ENCODE data around the gene ZKSCAN5. TPM values are rescaled to one million over a fixed set of nuclear protein-coding genes. Genes with fewer than 3 reads are reported as not detected.
A peak's percentile ranks its signal among the peaks of the same experiment; 100 is the strongest.

Gene ZKSCAN5
- total RNA-seq, 4 donors from 2014 or later = 4.5 to 8.7 (median 5.9) TPM

- Histone ChIP-seq H3K4me1 (no peaks in the 10 kb centered on the region), H3K27ac (no peak overlapping the region), H3K27me3 (no peaks in the 10 kb centered on the region), H3K4me3 (no peak overlapping the region), H3K36me3 (peaks cover 0 to 48% (median 22%) of the 10 kb centered on the region in 4 donors), H3K9me3 (peaks cover 14 to 17% of the 10 kb centered on the region in 2 donors)
- in situ Hi-C loops (cut with MboI; ENCODE audit: low pct_ligation_motif_present in 1 of 4, low pct_unique_long_range_greater_than_20kb in 1 of 4, low sequenced_read_pairs in 3 of 4) = no loop called here
- 94% methylated on average over 21 of the region's 21 CpGs; no CpG with 5 or more reads in 1 of the 2 donors for WGBS, 2 donors (ENCODE audit: low coverage in 1 of 2)
- TF ChIP-seq CTCF (IDR thresholded peaks at IDR 0.05) (peak in 2 of 5 experiments; percentile 12 to 14), POLR2AphosphoS5 (IDR thresholded peaks at IDR 0.05) (no peak), POLR2A (IDR thresholded peaks at IDR 0.05) (no peak)
- peak; percentile 17 for DNase-seq
- intact Hi-C loops (cut with DNase I; ENCODE audit: low total_unique reads) = no loop called here
These were observed 21.4 kb downstream of the ZKSCAN5 start for GRCh38 chr7:99525713-99526440.

GRCh38 chr7:99531354-99531765 lies 26.9 kb downstream of the ZKSCAN5 start:
- TF ChIP-seq CTCF (IDR thresholded peaks at IDR 0.05) (no peak), EP300 (IDR thresholded peaks at IDR 0.05; ENCODE audit: low read depth) (no peak), POLR2A (IDR thresholded peaks at IDR 0.05) (no peak), POLR2AphosphoS5 (IDR thresholded peaks at IDR 0.05) (no peak)
- in situ Hi-C loops (cut with MboI; ENCODE audit: low pct_ligation_motif_present in 1 of 4, low pct_unique_long_range_greater_than_20kb in 1 of 4, low sequenced_read_pairs in 3 of 4) = no loop called here
- intact Hi-C loops (cut with DNase I; ENCODE audit: low total_unique reads) = no loop called here
- Histone ChIP-seq H3K4me3 (no peak overlapping the region), H3K4me1 (no peaks in the 10 kb centered on the region), H3K36me3 (peaks cover 4 to 58% (median 31%) of the 10 kb centered on the region in 4 donors), H3K27me3 (no peaks in the 10 kb centered on the region), H3K27ac (no peak overlapping the region), H3K9me3 (peaks cover 36 to 38% of the 10 kb centered on the region in 2 donors)
- 94 to 100% methylated on average over 8 to 12 of the region's 12 CpGs for WGBS, 2 donors (ENCODE audit: low coverage in 1 of 2)
- no peak for DNase-seq

GRCh38 chr7:99535667-99536066 lies 31.2 kb downstream of the ZKSCAN5 start:
- H3K27ac ChIP-seq = no peak overlapping the region
- 92 to 100% methylated on average over 2 of the region's 2 CpGs for WGBS, 2 donors (ENCODE audit: low coverage in 1 of 2)
- H3K27me3 ChIP-seq = no peaks in the 10 kb centered on the region
- peaks cover 30 to 35% of the 10 kb centered on the region in 2 donors for H3K9me3 ChIP-seq
- no peak for DNase-seq
- in situ Hi-C loops (cut with MboI; ENCODE audit: low pct_ligation_motif_present in 1 of 4, low pct_unique_long_range_greater_than_20kb in 1 of 4, low sequenced_read_pairs in 3 of 4) (no loop called here), intact Hi-C loops (cut with DNase I; ENCODE audit: low total_unique reads) (no loop called here)
- TF ChIP-seq POLR2AphosphoS5 (IDR thresholded peaks at IDR 0.05) (no peak), EP300 (IDR thresholded peaks at IDR 0.05; ENCODE audit: low read depth) (no peak), POLR2A (IDR thresholded peaks at IDR 0.05) (no peak), CTCF (IDR thresholded peaks at IDR 0.05) (no peak)
- peaks cover 4 to 20% (median 13%) of the 10 kb centered on the region in 4 donors for H3K36me3 ChIP-seq
- no peaks in the 10 kb centered on the region for H3K4me1 ChIP-seq
- H3K4me3 ChIP-seq = no peak overlapping the region

- H3K27ac ChIP-seq = no peak overlapping the region
- in situ Hi-C loops (cut with MboI; ENCODE audit: low pct_ligation_motif_present in 1 of 4, low pct_unique_long_range_greater_than_20kb in 1 of 4, low sequenced_read_pairs in 3 of 4) (no loop called here), intact Hi-C loops (cut with DNase I; ENCODE audit: low total_unique reads) (no loop called here)
- H3K4me1 ChIP-seq = no peaks in the 10 kb centered on the region
- TF ChIP-seq POLR2A (IDR thresholded peaks at IDR 0.05) (no peak), CTCF (IDR thresholded peaks at IDR 0.05) (no peak), POLR2AphosphoS5 (IDR thresholded peaks at IDR 0.05) (no peak), EP300 (IDR thresholded peaks at IDR 0.05; ENCODE audit: low read depth) (no peak)
- no peak for DNase-seq
- no peak overlapping the region for H3K4me3 ChIP-seq
- no peaks in the 10 kb centered on the region for H3K27me3 ChIP-seq
- H3K36me3 ChIP-seq = no peaks in the 10 kb centered on the region
- peaks cover 20 to 22% of the 10 kb centered on the region in 2 donors for H3K9me3 ChIP-seq
- WGBS, 2 donors (ENCODE audit: low coverage in 1 of 2) = 82 to 84% methylated on average over 4 to 7 of the region's 7 CpGs
These were observed 34.9 kb downstream of the ZKSCAN5 start for GRCh38 chr7:99539213-99539811.

Data from transverse colon (tissue), 4 donors.